GM19099 (cell line): ENCODE results near the gene CPLX3.

Experiments used
- POLR2A ChIP-seq: IDR thresholded peaks from 3 replicates; pipeline ENCODE4 v1.6.1; 2011; ENCODE audit warnings: low read depth; ENCODE audit not compliant: insufficient read length; ENCODE audit errors: extremely low read depth

Gene CPLX3

DNA sequence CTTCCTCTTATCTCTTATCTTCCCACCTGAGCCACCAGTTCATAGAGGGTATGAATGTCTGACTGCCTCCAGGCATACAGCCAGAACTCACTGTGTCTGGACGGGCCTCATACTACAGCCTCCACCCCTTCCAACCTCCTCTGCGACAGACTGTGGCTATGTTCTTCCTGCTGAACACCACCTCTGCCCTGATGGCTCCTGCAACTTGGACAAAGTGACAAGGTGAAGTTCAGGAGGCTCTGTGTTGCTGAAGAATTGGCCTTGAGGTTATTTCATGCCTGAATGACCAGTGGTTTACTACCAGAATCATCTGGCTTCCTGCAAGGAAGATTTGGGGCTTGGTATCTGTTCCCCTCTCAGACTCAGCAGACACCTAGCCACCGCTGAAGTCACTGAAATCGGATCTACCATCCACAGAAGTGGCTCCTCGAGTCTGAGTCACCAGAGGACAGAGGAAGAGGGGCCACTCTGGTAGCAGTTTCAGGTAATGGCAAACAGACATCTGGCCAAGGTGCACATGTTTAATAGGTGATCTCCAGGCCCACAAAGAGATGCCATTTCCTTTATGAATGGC lies 30.7 kb downstream of the CPLX3 start:
- TF ChIP-seq POLR2A = no peak

DNA sequence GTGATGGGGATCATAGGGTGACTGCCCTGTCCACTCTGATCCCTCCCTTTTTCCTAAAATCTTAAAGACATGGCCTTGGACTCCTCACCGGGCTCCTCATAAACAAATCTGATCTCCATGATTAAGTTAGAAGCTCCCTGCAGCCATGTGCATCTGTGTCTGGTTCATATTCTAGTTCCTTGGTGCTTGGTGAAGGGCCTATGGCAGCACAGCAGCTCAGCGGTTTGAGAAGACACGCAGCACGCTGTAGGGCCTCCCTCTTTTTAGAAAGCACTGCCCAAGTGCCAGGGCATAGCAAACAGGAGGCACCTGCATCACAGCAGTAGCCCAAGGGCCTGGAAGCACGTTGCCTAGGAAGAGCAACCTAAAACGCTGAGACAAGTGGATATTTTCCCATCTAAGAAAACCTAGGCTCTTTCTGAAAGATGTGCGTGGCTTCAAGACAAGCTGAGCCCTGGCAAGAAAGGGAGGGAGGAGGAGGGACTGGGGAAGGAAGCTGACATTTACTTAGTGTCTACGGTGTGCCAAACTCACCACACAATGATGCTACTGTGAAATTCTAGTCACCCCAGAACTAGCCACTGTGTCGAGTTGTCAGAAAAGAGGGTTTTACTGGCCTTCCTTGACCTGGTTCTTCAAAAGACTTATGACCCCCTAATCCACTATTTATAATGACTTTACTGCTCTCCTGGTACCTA lies 31.4 kb downstream of the CPLX3 start:
- no peak for TF ChIP-seq POLR2A

DNA sequence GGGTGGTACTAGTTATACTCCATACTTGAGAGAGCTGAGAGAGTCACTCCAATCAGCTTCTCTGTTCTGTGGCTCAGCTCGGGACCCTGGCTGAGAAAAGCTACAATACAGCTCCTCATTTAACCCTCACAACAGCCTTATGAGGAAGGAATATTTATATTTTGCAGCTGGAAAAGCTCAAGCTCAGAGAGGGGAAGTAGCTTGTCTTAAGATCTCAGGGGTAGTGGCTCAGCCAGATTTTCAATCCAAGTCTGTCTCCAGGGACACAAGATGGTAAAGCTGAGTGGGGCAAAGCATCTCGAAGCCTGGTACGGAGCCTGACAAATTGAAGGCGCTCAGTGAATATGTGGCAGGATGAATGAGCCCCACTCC lies 31.9 kb downstream of the CPLX3 start:
- no peak for TF ChIP-seq POLR2A

DNA sequence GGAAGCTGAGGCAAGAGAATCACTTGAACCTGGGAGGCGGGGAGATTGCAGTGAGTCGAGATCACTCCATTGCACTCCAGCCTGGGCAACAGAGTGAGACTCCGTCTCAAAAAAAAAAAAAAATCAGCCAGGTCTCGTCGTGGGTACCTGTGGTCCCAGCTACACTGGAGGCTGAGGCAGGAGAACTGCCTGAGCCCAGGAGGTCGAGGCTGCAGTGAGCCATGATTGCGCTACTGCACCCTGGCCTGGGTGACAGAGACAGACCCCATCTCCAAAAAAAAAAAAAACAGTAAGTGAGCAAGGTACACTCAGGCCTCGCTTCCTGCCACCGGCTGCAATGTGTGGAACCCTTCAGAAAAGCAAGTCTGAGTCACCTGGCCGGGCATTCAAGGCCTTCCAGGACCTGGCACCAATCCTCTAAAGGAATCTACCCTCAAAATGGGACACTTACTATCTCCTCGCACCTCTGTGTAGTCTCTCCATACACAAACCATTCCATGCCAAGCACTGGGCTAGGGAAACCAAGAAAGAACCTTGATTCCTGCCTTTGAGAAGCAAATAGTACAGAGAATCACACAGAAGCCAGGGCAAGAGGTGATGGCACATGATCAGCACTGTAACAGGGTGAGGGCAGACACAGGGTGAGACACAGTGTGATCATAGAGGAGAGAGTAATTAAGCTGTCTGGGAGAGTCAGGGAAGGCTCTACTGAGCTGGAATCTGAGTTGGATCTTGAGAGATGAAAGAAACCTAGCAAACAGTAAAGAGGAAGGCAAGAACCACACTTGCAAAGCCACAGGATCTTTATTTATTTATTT lies 37.0 kb downstream of the CPLX3 start:
- TF ChIP-seq POLR2A = no peak

DNA sequence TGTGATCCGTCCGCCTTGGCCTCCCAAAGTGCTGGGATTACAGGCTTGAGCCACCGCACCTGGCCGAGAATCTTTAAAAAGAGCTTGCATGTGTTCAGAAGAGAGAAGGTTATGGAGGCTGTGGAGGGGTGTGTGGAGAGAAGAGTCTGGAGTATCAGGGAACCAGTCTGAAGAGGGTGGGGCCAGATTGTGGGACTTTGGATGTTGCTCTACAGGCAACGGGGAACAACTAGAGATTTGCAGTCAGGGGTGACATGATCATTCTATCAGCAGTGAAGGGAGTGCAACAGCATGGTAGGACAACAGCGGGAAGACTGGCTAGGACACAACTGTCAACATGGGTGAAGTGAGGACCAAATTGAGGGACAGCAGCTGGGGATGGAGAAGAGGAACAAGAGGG lies 37.9 kb downstream of the CPLX3 start:
- no peak for TF ChIP-seq POLR2A

DNA sequence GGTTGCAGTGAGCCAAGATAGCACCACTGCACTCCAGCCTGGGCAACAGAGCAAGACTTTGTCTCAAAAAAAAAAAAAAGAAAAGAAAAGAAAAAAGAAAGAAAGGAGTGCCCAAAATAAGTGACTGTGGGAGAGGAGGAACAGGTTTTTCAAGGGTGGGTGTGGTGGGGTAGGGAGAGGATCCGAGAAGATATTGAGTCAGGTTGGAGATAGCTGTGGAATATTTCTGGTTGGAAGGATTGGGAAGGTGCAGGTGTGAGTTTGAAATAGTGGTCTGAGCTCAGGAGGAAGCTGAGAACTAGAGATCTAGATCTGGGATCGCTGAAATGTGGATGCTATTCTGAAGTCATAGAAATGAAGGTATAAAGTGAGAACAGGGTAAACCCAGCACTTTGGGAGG lies 38.9 kb downstream of the CPLX3 start:
- no peak for TF ChIP-seq POLR2A

DNA sequence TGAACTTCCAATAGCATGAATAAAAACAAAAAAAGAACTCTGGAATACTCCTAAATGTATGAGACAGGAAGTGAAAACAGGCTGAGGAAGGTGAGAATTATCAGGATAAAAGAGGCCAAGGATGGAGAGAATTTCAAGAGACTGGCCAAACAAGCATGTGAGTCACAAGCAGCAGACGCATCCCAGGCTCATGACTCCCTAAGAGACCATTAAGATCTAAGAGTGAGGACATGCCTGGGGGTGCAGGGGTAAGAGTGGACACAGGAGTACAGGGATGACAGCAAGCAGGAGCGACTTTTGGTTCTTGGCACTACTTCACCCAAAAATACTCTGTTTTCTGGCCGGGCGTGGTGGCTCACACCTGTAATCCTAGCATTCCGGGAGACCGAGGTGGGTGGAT lies 39.7 kb downstream of the CPLX3 start:
- no peak for TF ChIP-seq POLR2A

DNA sequence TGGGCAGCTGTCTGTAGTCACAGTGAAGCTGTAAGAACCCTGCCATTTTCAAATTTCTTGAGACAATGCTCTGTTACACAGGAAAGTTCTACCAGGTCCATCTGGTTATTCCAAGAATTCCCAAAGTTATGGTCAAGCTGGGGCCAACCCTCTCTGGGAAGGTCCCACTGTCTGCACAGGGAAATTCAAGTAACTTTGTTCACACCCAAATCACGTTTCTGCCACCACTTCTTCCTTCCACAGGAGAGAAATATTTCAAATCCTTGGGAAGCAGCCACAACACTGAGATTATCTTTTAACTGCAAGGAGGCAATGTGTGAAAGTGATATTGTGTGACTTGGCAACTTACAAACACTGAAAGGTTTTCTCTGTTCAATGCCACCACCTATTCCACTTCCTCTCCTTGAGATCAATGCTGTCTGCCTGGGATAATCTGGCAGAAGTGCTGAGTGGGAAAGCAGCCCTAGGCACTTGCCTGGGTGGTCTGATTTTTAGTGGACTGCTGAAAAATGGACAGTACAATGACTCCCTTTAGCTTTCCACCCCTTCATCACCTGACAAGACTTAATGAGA lies 41.1 kb downstream of the CPLX3 start:
- TF ChIP-seq POLR2A = no peak

DNA sequence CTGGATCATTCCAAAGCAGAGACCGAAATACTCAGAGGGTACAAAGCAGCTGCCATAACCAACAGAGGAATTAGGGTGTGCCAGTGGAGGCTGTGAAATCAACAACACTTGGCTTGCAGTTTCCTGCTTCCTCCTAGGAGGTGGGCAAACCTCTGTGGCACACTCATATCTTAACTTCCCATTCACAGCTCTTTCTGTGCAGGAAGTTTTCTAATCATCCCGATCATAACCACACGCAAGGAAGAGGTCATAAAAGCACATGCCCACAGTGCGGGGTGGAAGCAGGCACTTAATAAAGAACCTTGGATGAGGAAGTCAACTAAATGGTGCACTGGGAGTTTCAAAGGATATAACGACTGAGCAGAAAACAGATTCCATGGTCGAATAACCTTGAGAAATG lies 41.6 kb downstream of the CPLX3 start:
- no peak for TF ChIP-seq POLR2A

DNA sequence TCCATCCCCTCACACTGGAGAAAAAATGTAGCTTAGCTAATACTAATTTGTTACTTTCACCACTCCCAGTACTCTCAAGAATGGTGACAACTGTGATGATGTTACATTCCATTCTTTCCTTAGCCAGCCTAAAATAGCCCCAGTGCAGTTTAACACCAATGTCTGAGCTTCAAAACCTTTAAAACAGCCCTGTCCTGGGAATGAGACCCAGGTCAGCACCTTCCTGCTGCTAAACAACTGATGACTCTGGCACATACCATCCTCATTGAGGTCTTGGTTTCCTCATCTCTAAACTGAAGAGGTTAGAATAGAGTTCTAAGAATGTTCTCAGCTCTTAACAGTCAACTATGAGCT lies 42.9 kb downstream of the CPLX3 start:
- TF ChIP-seq POLR2A = no peak

DNA sequence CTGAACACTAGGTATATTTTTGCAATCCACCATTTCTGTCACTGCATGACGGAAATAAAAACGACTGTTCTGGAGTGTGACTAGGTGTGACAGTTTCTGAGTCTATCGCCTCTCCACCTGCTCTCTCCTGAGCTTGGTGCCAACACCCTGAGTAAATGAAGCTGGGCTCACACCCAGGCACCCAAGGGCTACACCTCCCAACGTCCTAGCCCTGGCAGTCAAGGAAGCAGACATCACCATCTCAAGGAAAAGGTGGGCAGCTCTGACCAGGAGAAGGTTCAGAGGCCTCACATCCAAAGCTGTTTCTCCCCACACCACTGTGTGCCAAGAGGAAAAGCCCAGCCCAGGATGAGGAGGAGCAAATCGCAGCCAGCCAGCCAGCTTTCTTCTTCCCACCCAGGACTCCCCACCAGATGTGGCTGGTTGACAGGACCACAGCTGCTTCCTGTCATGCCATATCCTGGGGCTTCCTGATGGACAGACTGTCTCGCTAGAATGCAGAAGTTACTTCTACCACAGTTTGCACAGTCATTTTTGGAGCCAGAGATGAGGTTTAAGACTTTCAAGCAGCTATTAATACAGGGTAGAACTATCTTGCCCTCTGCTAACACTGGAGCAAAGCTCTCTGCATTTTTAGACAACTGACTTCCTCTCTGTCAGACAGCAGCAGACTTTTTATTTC lies 43.4 kb downstream of the CPLX3 start:
- peak; percentile 26 for TF ChIP-seq POLR2A

DNA sequence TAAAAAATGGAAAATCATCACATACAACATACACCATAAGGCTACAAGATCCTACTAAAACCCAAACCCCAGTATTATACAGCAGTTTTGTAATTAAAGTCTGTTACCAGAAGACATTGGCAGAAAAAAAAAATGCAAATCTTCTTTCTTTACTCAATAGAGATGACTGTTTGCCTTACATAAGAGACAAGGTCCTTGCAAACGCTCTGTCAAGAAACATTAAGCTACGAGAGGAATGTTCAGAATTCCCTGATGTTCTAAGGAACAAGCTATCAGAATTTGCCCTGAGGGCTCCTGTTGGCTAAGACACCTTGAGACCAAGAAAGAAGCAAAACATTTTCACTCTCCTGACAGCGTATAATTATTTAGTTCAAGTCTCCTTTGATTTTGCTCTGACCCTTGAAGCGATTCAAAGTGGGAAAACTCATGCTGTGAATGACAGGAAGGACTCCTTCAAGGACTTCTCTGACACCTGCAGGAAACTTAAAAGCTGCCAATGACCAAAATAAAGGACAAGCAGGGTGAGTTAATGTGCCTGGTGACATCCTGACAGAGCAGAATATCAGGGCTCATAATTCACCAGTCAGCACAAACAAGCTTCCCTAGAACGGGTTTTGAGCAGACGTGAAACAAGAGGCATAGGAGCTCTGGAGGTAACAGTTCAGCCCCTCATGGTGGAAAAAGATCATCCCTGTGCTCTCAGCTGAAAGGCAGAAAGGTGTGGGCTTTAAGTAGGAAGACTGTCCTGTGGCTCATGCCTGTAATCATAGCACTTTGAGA lies 44.2 kb downstream of the CPLX3 start:
- TF ChIP-seq POLR2A = no peak

DNA sequence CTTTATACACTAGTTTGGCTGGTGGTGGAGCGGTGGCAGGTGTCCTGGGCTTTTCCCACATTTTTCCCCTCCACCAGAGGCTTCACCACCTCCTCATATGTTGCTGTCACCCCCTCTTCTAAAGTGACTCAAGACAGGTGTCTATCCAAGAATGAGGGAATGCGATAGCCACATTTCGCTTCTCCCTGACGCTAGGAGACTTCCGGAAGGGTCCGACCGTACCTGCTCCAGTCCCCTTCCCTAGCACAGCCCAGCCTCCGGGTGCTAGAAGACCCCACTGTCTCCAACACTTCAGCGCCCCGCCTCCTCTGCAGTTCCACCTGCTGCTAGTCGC lies 46.2 kb downstream of the CPLX3 start:
- TF ChIP-seq POLR2A = no peak

DNA sequence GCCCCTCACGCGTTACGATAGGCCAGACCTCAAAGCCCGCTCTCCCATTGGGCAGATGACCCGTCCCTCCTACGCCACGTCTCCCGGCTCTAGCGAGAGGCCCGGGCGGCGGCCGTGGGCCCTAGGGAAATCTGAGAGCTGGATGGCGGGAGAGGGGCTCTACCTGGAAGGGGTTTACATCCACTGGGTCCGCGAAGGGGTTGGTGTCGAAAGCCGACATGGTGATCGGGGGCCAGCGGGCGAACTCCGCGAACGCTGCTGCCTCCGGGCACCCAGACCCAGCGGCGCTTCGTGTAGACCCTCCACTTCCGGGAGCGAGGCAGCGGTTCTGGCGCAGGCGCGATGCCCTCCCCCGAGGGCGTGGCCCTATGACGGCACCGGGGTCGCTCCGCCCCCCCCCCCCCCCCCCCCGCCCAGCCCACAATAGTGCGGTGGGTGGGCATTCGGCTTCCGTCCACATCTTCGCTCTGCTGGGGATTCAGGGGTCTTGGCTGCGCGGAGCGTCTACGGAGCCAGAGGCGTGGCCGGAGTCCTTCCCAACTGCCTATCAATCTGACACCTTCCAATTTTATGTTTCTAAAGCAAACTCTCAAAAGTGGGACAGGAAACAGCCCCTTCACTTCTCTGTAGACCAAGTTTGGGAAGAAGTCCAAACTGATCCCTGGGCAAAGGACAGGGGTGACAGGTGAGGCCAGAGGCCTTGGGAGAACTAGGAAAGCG lies 46.8 kb downstream of the CPLX3 start, which contains the start of gene SCAMP2:
Gene SCAMP2 (minus strand): TSS at position 330 of the 720 bp plus-strand sequence. CDS start 110 bp downstream, at position 220.
- peak; percentile 94 for TF ChIP-seq POLR2A
